ENCODE data around the gene TRIO.
"Not testable (repeated sequence)": the region's sequence is repeated elsewhere in the genome, so short reads cannot be mapped to it uniquely, and the experiment has no call there.

The TRIO gene

DNA sequence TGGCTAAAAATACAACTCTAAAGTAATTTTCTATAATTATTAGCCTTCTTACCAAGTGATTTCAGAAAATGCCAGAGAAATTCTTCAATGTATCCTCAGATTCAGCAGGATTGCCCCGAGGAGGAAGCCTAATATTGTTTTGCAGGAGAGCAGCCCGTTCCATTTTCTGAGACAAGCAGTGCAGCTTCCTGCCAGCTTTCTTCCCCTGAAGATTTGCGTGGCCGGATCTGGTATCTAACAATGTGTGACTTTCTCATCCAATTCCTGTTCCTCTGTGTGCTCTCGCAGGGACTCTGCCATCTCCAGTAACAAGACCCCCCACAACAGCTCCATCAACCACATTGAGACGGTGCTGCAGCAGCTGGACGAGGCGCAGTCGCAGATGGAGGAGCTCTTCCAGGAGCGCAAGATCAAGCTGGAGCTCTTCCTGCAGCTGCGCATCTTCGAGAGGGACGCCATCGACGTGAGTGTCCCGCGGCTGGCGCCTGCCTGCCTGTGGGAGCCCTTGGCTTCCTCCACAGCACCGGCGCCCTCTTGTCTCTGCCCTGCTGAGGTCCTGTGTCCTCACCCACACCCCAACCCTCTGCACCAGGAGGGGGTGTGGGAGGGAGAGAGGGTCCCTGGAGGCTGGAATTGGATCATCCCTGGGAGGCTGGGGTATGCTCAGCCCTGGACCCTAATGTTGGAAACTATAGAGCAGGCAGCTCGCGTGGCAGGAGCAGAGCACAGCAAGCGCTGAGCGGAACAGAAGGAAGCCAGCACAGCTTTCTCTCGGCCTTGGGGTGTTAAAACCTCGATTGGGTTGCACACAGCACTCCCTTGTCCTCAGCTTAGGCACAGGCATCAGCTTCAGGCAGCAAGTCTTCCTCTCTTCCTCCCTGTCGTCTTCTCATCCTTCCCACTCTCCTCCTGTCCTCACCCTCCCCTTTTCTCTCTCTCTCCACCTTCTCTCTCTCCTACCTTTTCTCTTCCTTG is 216.2 kb downstream of the TRIO start:
- no peak for DNase-seq (ENCODE audit: low read depth)

DNA sequence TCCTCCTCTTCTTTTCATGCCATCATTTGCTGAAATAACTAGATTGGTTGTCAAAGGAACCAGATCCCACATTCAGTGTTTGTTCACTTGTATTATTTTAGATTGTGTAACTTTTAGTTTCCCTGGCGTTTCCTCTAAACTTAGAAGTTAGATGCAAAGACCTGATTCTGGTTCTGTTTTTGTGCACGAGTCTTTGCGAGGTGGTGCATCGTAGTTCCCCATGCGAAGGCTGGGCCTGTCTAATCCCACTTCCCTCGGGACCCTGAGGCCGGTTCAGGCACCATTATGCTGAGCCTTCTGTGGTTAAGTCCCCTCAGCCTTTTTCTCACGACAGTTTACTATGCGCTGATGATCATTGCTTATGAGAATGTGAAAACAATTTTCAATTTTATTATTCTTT is 219.3 kb downstream of the TRIO start:
- no peak for DNase-seq (ENCODE audit: low read depth)

DNA sequence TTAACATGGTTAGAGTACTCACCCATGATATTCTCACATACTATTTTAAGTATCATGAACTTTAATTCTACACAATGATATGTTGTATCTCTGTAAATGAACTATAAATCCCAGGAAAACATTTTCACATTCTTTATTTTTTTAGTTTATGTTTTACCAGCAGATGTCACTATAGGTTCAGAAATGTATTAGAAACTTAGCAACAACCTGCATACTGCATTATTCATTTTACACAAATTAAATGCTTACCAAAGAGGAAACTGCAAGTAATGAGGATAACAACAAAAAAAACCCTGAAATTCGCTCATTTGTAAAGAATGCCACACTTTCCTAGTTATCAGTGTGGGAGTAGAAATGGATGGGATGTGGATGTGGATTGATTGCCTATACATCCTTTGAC is 221.0 kb downstream of the TRIO start:
- DNase-seq (ENCODE audit: low read depth), result peak; percentile 23

DNA sequence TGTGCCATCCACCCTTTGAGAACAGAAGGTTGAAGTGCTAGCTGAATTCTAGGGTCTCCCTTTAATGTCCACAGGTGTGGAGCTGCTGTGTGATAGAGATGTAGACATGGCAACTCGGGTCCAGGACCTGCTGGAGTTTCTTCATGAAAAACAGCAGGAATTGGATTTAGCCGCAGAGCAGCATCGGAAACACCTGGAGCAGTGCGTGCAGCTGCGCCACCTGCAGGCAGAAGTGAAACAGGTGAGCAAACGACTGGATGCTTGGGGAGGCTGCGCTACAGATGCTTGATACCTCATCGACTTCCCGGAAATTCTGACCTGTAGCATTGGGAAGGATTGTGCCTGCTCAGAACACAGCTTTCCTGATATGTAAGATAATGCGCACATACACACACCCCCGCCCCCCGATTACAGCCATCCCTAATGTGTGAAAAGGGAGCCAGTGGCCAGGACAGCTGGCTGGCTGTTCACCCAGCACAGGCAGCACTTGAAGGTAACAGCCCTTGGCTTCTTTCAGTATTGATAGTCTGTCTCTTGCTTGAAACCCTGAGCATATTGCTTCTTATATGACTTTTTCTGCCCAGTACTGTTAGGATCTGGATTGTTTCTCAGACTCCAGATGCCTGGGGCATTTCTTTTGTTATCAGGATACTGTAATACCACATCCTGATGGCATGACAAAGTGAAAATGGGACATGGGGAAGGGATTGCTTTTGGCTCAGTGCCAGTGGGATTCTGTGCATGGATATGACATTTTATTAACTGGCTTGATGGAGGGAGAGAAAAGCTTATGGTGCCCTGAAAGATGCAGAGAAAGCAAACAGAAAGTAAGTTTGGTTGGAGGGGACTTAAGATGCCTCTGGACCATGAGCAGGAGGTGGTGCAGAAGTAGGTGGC is 221.7 kb downstream of the TRIO start:
- DNase-seq (ENCODE audit: low read depth), result peak; percentile 13

DNA sequence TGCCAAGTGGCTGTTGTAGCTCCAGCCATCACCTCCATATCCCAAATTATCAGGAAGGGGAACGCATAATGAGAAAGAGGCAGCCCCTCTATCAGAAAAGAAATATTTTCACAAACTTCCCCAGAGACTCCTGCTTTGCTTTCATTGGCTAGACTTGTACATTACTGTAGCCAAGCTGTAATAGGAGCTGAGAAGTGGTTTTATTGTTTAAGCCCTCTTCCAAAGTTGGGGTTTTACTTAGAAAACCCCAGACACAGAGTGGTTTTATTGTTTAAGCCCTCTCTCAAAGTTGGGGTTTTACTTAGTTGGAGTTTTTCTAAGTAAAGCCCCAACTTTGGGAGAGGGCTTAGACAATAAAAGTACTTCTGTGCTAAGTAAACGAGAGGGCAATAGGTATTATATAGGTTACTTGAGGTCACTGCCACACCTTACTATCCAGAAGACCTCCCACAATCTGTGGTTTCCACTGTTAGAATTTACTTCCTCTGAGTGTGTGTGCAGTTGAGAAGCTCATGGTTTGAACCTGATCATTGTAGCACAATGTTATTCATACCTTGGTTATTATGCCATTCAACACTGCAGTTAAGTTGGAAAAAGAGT is 222.8 kb downstream of the TRIO start:
- no peak for DNase-seq (ENCODE audit: low read depth)

DNA sequence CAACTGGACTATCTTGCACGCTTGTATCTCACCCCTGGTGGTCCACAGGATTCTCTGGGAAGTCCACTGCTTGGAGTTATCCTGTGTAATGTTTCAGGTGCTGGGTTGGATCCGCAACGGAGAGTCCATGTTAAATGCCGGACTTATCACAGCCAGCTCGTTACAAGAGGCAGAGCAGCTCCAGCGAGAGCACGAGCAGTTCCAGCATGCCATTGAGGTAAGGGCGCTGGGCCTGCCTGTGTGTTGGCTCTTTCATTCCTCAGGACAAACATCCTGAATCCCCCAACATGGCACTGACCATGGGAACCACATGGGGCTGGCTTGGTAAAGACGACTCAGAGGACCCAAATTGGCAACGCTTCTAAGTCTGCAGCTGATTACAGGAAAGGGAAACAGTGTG is 223.6 kb downstream of the TRIO start:
- DNase-seq (ENCODE audit: low read depth), result no peak

DNA sequence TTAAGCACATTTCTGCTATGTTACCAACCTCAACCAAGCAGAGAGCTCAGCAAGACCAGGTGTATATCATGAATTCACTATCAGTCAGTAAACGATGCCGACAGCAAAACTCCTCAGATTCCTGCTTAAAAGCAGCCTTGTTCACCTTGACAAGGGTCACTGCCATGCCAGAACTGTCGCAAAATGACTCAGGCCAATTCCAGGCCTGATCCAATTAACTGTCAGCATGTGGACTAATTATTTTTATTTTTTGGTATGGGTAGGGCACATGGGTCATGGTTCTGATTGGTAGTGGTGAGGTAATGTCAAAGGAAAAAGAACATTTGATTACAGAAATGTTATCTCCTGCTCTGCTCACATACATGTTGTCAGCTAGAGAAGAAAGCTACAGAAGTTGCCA is 224.2 kb downstream of the TRIO start:
- no peak for DNase-seq (ENCODE audit: low read depth)

DNA sequence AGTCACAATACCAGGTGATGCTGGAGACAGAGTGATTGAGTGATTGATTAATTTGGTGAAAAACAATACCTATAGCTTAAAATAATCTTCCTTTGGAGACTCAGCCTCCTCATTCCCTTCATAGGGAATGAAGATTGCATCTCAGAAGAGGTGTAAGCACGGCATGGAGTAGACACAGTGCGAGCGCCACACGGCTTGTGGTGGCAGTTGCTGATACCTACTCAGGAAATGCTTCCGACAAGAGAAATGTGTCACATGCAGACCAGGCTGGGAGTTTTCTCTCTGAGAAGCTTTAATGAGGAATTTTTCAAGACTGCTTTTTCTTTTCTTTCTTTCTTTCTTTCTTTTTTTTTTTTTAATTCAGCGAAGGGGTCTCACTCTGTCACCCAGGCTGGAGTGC is 226.6 kb downstream of the TRIO start:
- no peak for DNase-seq (ENCODE audit: low read depth)

DNA sequence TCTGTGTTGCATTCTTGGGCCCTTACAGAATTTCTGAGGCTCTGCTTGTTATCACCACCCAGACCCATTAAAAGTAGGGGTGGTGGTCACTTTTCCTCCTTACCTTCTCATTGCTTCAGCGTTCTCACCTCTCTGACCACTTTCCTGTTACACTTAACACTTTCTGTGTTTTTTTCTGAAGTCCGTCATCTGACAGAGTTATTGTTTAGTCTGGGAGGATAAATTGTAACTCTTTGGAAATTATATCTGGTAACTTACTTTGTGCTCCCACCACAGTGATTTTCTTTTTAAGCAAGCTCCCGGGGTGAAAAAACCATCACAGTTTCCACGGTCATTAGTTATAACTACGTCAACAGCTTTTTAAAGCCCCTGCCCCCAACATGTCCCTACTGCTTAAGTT is 227.2 kb downstream of the TRIO start:
- DNase-seq (ENCODE audit: low read depth), result no peak

DNA sequence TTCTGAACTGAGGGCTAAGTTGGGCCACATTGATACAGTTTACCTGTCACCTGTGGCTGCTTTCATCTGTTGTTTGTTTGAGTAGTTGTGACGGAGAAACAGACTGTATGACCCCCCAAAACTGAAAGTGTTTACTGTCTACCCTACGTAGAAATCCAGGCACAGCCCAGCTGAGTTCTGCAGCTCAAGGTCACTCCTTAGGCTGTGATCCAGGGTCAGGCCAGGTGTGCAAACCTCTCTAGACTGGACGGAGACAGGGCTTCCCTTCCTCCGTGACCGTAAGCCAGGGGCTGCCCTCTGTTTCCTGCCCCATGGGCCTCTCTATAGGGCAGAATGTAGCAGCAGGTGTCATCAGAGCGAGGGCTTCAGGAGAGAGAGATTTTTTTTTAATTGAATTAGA is 230.5 kb downstream of the TRIO start:
- DNase-seq (ENCODE audit: low read depth), result no peak

DNA sequence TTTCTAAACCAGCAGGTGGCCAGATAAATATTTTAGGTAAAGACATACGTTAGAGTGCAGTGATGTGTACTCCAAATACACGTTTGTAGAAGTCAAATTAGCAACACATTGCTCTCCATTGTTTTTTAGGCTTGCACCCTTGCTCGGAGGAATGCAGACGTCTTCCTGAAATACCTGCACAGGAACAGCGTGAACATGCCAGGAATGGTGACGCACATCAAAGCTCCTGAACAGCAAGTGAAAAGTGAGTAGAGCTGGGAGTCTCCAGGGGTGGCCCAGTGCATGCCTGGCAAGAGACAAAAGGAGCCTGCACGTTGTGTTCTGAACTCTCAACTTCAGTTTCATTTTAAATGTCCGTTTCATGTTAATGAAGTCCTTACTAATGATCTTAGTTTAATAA is 231.0 kb downstream of the TRIO start:
- DNase-seq (ENCODE audit: low read depth), result no peak

DNA sequence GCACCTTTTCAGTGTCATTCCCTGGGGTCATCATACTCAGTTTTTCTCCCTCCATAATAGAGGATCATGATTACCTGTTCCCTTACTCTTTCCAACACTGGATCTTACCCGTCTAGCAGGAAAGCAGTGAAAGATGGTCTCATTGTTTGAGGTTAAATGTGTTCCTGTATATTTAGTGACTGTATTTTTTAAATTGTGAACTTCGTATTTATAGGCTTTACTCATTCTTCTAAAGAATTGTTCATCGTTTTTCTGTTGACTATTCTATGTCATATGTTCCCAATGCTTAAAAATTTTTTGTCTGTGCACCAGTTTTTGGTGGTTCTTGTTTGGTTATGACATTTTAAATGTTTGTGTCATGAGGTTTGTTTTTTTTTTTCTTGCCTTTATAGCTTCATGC is 233.6 kb downstream of the TRIO start:
- DNase-seq (ENCODE audit: low read depth), result no peak

DNA sequence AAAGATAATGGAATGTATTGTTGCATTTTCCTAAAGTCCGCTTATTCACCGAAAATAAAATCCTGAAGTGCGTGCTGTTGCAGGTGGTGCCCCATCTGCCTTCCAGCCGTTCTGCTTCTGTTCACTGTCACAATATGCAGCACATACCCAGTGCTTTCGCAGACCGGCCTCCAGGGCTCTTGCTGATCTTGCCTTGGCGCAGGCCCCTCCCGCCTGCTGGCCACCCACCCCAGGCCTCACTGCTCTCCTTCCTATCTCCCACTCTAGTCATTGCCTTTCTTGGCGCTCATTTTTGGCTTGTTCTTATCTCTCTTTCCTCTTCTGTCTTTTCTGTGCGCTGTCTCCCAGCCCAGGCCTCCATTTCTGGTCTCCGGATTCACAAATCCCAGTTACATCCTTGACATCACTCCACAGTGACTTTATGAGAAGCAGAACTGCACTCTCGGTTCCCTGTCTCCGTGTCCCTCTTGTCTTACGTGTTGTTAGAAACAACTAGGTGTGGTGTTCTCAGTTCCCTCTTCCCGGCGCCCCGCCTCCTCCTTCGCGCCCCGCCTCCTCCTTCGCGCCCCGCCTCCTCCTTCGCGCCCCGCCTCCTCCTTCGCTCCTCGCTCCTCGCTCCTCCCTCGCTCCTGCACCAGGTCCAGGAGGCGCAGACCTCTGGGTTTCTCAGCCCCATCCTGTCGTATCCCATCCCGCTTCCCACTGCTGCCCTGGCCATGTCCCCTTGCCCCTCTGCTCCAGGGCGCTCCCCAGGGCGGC is 236.8 kb downstream of the TRIO start:
- no peak for DNase-seq (ENCODE audit: low read depth)

DNA sequence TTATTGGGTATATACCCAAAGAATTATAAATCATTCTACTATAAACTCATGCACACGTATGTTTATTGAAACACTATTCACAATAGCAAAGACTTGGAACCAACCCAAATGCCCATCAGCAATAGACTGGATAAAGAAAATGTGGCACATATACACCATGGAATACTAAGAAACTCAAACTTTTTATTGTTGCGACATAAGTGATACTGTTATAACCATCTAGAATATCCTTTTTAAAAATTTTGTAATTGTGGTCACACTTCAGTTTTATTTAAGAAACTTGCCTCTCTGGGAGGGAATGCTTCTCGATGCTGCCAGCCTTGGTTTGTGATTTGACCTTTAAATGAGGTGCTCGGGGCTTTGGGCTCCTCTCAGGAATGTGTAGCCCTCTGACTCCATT is 237.6 kb downstream of the TRIO start:
- no peak for DNase-seq (ENCODE audit: low read depth)

DNA sequence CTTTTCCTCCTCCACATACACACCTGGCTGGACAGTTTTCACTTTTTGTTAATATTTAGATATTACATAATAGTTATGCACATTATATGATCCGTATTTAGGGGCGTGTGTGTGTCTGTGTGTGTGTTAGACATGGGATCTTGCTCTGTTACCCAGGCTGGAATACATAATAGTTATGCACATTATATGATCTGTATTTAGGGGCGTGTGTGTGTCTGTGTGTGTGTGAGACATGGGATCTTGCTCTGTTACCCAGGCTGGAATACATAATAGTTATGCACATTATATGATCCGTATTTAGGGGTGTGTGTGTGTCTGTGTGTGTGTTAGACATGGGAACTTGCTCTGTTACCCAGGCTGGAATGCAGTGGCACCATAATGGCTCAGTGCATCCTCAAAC is 239.5 kb downstream of the TRIO start:
- no peak for DNase-seq (ENCODE audit: low read depth)

DNA sequence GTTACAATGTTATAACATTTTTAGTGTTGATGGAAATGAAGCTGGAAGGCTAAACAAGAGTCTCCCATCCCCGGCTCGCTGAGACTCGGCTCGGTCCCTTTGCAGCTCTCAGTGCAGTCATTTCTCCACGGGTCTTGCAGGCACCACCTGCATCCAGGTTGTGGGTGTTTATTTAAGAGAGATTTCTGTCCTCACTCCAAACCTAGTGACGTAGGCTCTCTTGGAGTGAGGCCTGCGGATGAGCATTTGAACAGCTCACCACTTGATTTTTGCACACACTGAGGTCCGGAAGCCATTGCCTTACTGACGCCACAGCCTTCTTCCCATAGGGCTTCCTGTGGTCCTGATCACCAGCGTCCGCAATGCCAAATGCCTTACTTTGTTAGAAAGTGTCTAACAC is 240.8 kb downstream of the TRIO start:
- DNase-seq (ENCODE audit: low read depth), result no peak

DNA sequence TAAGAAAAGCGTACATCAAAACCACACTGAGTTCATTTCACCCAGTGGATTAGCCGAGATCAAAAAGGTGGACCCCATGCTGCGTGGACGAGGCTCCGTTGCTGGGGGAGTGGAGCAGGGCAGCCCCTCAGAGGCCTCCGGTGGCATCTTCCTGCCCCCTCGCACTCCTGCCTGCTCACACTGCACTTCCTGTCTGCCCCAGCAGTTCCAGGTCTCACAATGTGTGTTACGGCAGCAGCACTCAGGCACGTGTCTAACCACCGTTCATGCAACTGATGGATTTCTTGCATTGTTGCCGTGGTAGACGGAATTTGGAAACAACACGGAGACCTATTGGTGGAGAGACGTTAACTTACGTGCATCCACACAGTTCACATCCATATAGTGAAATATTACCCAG is 241.9 kb downstream of the TRIO start:
- no peak for DNase-seq (ENCODE audit: low read depth)

DNA sequence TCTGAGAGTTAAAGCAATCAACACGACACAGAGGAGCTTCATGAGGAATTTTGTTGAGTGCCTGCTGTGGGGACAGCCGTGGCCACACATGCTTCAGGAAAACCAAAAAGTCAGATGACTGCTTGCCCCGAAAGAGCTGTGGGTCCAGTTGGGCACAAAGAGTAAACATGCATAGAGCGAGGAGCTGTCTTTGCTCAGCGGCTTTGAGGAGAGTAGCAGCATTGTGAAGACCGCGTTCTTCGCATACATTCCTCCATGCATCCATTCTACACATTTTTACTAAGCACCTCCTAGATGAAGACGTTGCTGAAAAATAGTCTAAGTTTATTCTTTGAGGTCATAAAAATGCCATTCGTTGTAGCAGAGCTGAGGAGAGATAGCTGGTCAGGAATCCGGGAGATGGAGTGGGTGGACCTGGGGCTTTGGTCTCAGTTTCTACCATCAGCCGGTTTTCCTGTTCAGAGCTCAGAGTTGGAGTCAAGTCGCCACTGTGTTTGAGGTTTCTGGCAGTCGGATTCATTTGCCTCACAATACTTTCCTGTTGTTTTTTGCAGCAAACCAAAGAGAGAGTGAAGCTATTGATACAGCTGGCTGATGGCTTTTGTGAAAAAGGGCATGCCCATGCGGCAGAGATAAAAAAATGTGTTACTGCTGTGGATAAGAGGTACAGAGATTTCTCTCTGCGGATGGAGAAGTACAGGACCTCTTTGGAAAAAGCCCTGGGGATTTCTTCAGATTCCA is 243.9 kb downstream of the TRIO start:
- no peak for DNase-seq (ENCODE audit: low read depth)

DNA sequence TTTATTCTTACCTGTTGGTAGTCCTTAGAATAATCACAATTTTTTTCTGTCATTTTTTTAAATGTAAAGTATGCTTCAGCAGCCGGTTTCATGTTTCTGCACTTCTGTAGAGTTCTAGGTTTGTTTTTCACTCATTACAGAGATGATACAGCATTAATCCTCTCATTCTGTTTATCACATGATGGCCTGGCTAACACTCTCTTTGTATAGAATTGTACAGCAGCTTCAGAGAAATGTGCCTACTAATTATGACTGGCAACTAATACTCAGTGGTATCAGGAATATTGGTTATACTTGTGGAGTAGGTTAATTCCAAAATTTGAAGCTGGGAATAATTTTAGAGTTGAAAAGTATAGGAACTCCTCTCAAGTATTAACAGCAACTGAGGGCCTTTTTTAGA is 245.6 kb downstream of the TRIO start:
- no peak for DNase-seq (ENCODE audit: low read depth)

DNA sequence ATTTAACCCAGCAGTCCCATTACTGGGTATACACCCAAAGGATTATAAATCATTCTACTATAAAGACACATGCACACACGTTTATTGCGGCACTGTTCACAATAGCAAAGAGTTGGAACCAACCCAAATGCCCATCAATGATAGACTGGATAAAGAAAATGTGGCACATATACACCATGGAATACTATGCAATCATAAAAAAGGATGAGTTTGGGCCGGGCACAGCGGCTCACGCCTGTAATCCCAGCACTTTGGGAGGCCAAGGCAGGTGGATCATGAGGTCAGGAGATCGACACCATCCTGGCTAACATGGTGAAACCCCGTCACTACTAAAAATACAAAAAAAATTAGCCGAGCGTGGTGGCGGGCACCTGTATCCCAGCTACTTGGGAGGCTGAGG is 249.4 kb downstream of the TRIO start:
- not testable (repeated sequence) for DNase-seq (ENCODE audit: low read depth)

DNA sequence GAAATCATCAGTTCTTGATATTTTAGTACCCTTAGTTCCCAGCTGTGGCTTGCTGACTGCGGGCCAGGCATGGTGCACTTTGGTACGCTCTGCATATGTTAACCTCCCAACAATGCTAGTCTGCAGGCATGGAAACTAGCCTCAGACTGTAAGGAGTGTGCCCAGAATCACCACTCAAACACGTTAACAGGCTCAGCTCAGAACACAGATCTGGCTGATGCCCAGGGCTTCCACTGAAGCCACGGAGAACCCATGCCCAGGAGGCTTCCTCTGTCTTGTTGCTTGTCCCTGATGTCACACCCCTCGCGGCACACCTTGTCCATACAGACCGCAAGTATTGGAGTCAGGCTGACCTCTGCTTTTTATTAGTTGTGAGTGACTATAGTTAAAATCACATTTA is 251.2 kb downstream of the TRIO start:
- no peak for DNase-seq (ENCODE audit: low read depth)

Data from amniotic epithelial cell (primary cell).